Stimulated activated CD8-positive, alpha-beta memory T cell treated with anti-CD3 and anti-CD28 coated beads, Interleukin-15, amount 100 ng/mL, for 1 hour (primary cell): ENCODE data around the gene SLC50A1.

Experiments
- DNase-seq: peaks from one replicate; pipeline ENCODE4 v3.0.0-alpha.2; 2020; ENCODE audit warnings: low read depth

Gene SLC50A1

GRCh38 chr1:155135415-155136028, at the start of gene SLC50A1:
Gene SLC50A1, plus strand, starts transcription at chr1:155135852. Its CDS starts 60 bp downstream, at chr1:155135912.
- DNase-seq, result peak; percentile 81

GRCh38 chr1:155086128-155086741, 49.4 kb upstream of the SLC50A1 start:
- DNase-seq, result peak; percentile 70

GRCh38 chr1:155086856-155087535, 48.7 kb upstream of the SLC50A1 start:
- DNase-seq, result no peak

- peak; percentile 64 for DNase-seq
These were observed 44.3 kb upstream of the SLC50A1 start for GRCh38 chr1:155091071-155092051.

- DNase-seq, result no peak
These were observed 43.5 kb upstream of the SLC50A1 start for GRCh38 chr1:155092131-155092530.

GRCh38 chr1:155092641-155093040, 43.0 kb upstream of the SLC50A1 start:
- no peak for DNase-seq

GRCh38 chr1:155093911-155094621, 41.6 kb upstream of the SLC50A1 start:
- DNase-seq, result no peak

- no peak for DNase-seq
These were observed 41.1 kb upstream of the SLC50A1 start for GRCh38 chr1:155094622-155094948.

GRCh38 chr1:155099331-155099730, 36.3 kb upstream of the SLC50A1 start:
- no peak for DNase-seq

- no peak for DNase-seq
These were observed 32.3 kb upstream of the SLC50A1 start for GRCh38 chr1:155103325-155103724.

GRCh38 chr1:155104605-155105534, 30.8 kb upstream of the SLC50A1 start:
- DNase-seq, result no peak

- DNase-seq, result no peak
These were observed 30.0 kb upstream of the SLC50A1 start for GRCh38 chr1:155105604-155106011.

- DNase-seq, result no peak
These were observed 28.8 kb upstream of the SLC50A1 start for GRCh38 chr1:155106862-155107261.

- DNase-seq, result no peak
These were observed 28.1 kb upstream of the SLC50A1 start for GRCh38 chr1:155107309-155108264.

- no peak for DNase-seq
These were observed 27.4 kb upstream of the SLC50A1 start for GRCh38 chr1:155108296-155108695.

- DNase-seq, result no peak
These were observed 25.3 kb upstream of the SLC50A1 start for GRCh38 chr1:155110381-155110780.

- no peak for DNase-seq
These were observed 24.8 kb upstream of the SLC50A1 start for GRCh38 chr1:155110826-155111225.

GRCh38 chr1:155113450-155113980, 22.1 kb upstream of the SLC50A1 start:
- no peak for DNase-seq
